CD8-positive, alpha-beta memory T cell (primary cell): ENCODE results near the gene C1orf116. TPM values are rescaled to one million over a fixed set of nuclear protein-coding genes. Genes with fewer than 3 reads are reported as not detected.

ENCODE experiments used
- CTCF ChIA-PET: fragments of 350-600 bp; sonication (Branson Sonifier 250); formaldehyde crosslinking; loops from one replicate; lab custom pipeline; 2021; ENCODE audit warnings: antibody characterized with exemption; lab: Charles Lee
- POLR2A ChIA-PET: fragments of 350-600 bp; sonication (Branson Sonifier 250); formaldehyde crosslinking; loops from one replicate; lab custom pipeline; 2021; ENCODE audit warnings: antibody characterized with exemption; lab: Charles Lee
- DNase-seq, 5 donors: peaks; one replicate each; pipeline versions ENCODE4 v3.0.0 to v3.0.0-alpha.2; 2020 to 2022; ENCODE audit warnings: mixed read lengths in 1 of 5
- H3K27ac ChIP-seq: one replicate; pipeline ENCODE4 v1.7.0; 2013; ENCODE audit warnings: low read depth, mild to moderate bottlenecking, low read length, moderate library complexity
- H3K27me3 ChIP-seq: 2 replicates; pipeline ENCODE4 v1.7.0; 2013; ENCODE audit warnings: low read length, mild to moderate bottlenecking; ENCODE audit not compliant: insufficient read depth, poor library complexity, severe bottlenecking
- H3K36me3 ChIP-seq: 2 replicates; pipeline ENCODE4 v1.7.0; 2013; ENCODE audit warnings: mild to moderate bottlenecking, low read length, moderate library complexity; ENCODE audit not compliant: insufficient read depth
- H3K4me1 ChIP-seq: 2 replicates; pipeline ENCODE4 v1.7.0; 2013; ENCODE audit warnings: mild to moderate bottlenecking, low read length, moderate library complexity; ENCODE audit not compliant: insufficient read depth
- H3K4me3 ChIP-seq: 2 replicates; pipeline ENCODE4 v1.7.0; 2013; ENCODE audit warnings: mild to moderate bottlenecking, low read length
- H3K9me3 ChIP-seq: 2 replicates; pipeline ENCODE4 v1.7.0; 2013; ENCODE audit warnings: mild to moderate bottlenecking, low read length
- H3K27ac Mint-ChIP-seq, 8 donors: one replicate each; pipeline ENCODE4 v1.8.0; 2020 to 2021; ENCODE audit warnings: mixed read lengths in 8 of 8, mild to moderate bottlenecking in 6 of 8, inconsistent platforms in 3 of 8, moderate library complexity in 3 of 8
- H3K27me3 Mint-ChIP-seq, 2 donors: one replicate each; pipeline ENCODE4 v1.8.0; 2020 to 2021; ENCODE audit warnings: mixed read lengths in 2 of 2, mild to moderate bottlenecking in 1 of 2, moderate library complexity in 1 of 2
- H3K36me3 Mint-ChIP-seq, 3 donors: one replicate each; pipeline ENCODE4 v1.8.0; 2020 to 2021; ENCODE audit warnings: mixed read lengths in 3 of 3, inconsistent platforms in 1 of 3, mild to moderate bottlenecking in 1 of 3
- H3K4me1 Mint-ChIP-seq, 3 donors: one replicate each; pipeline ENCODE4 v1.8.0; 2020 to 2021; ENCODE audit warnings: mixed read lengths in 3 of 3, inconsistent platforms in 1 of 3, mild to moderate bottlenecking in 1 of 3
- H3K4me3 Mint-ChIP-seq, 7 donors: one replicate each; pipeline ENCODE4 v1.8.0; 2020 to 2021; ENCODE audit warnings: mixed read lengths in 7 of 7, mild to moderate bottlenecking in 6 of 7, moderate library complexity in 4 of 7, inconsistent platforms in 2 of 7
- H3K9me3 Mint-ChIP-seq, 5 donors: one replicate each; pipeline ENCODE4 v1.8.0; 2020 to 2022; ENCODE audit warnings: mixed read lengths in 5 of 5, mild to moderate bottlenecking in 3 of 5, moderate library complexity in 2 of 5, inconsistent platforms in 1 of 5
- polyA plus RNA-seq: library from polyadenylated mRNA; unstranded; fragments of 300-500 nt; fragmentation: Illumina TruSeq; gene quantifications from one replicate; pipeline ENCODE4 v1.2.3, GENCODE V29; 2021
- total RNA-seq, 2 experiments: library from RNA; stranded (reverse); gene quantifications; one replicate each; pipeline ENCODE4 v1.2.3, GENCODE V29; 2021

C1orf116 gene
- total and polyA plus RNA-seq, 3 experiments from 2014 or later: not detected

DNA sequence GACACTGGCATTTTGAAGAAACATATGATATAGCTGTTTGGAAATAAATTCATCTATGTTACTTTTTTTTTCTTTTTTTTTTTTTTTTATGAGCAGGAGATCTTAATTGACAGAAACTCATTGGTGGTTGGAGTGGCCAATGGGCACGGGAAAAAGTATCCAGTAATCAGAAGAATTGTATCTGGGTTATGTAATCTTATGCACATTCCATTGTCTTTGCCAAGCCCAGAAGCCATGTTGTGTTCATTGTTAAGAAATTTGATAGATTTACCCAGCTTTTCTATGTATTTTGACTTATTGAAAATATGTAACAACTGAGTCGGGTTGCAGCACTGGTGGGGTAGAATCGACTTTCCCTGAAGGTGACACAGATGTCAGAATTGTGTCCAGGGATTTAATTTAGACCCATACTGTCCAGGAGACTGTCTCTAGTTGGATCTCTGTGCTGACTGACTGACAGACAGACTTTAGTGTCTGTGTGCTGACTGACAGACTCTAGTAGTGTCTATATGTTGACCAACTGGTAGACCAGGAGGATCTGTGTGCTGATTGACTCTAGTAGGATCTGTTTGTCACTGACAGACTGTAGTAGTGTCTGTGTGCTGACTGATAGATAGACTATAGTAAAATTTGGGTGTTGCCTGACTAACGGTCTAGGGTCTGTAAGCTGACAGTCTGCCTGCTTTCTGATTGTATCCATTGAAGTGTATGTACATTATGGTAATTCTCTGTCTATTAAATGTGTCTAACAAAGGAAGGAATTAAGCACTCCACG is 43.8 kb upstream of the C1orf116 start:
- Mint-ChIP-seq H3K4me1 (peaks cover 5 to 7% (median 6%) of the 10 kb centered on the region in 3 donors), H3K4me3 (no peak overlapping the region), H3K27ac (no peak overlapping the region), H3K9me3 (no peaks in the 10 kb centered on the region), H3K36me3 (peaks cover 0 to 6% (median 0%) of the 10 kb centered on the region in 3 donors), H3K27me3 (peaks cover 2 to 21% of the 10 kb centered on the region in 2 donors)
- H3K9me3 ChIP-seq: no peaks in the 10 kb centered on the region
- no peak overlapping the region for H3K4me3 ChIP-seq
- H3K36me3 ChIP-seq: no peaks in the 10 kb centered on the region
- ChIA-PET CTCF (interaction anchor here (0.6 to 4.6 kb wide), 7 partner anchors 8 to 1047 kb away, joined by 3 to 21 read pairs (median 3); partner anchors contain the start of gene YOD1), POLR2A (no interaction called here)
- H3K4me1 ChIP-seq: peaks cover 8% of the 10 kb centered on the region
- no peak for DNase-seq
- no peaks in the 10 kb centered on the region for H3K27me3 ChIP-seq
- no peak overlapping the region for H3K27ac ChIP-seq

DNA sequence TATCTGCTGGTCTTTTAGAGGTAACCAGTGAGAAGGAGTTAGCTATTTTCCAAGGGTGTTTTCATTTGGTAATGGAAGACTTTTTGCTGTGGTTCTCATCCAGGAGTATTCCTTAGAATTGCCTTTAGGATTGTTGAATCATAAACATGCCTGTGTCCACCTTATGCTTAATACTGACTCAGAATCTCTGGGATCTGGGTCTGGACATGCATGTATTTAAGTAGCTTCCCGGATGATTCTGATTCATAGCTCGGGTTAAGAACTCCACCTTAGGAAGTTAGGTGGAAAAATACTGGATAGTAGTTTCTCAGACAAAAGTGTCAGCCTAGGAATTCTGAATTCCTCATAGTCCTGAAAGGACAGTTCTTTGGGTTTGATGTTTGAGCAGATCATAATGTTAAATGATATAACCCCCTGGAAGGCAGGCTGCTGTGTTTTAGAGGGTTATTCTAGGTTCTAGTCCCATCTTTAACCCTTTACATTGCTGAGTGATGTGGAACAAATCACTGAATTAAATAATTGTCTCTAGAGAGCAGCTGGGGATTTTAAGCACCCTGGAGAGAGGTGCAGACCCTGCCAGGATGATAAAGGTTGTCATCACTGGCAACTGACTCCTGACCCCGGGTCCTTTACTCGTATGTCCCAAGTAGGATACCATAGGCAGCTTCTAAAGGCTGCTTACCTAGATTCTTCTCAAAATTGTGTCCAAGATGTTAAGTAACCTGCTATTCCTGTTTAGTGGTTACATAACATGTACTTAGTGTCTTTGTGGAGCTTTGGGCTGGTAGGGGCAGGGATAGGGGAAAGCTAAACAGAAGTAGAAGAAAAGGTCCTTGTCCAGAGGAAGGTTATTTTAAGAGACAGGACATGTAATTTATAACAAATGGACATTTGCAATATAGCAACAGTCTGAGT is 41.6 kb upstream of the C1orf116 start:
- Mint-ChIP-seq H3K9me3 (no peaks in the 10 kb centered on the region), H3K27me3 (peaks cover 2 to 15% of the 10 kb centered on the region in 2 donors), H3K36me3 (peaks cover 0 to 6% (median 0%) of the 10 kb centered on the region in 3 donors), H3K4me1 (peaks cover 20 to 27% (median 27%) of the 10 kb centered on the region in 3 donors), H3K27ac (no peak overlapping the region), H3K4me3 (no peak overlapping the region)
- Histone ChIP-seq H3K36me3 (no peaks in the 10 kb centered on the region), H3K4me3 (no peak overlapping the region), H3K27me3 (no peaks in the 10 kb centered on the region), H3K9me3 (no peaks in the 10 kb centered on the region), H3K4me1 (peaks cover 30% of the 10 kb centered on the region), H3K27ac (no peak overlapping the region)
- CTCF ChIA-PET: interaction anchor here (1.1 to 4.6 kb wide), 5 partner anchors 10 to 331 kb away, joined by 3 to 21 read pairs (median 3); partner anchors contain the start of gene YOD1
- POLR2A ChIA-PET: no interaction called here
- DNase-seq: no peak

DNA sequence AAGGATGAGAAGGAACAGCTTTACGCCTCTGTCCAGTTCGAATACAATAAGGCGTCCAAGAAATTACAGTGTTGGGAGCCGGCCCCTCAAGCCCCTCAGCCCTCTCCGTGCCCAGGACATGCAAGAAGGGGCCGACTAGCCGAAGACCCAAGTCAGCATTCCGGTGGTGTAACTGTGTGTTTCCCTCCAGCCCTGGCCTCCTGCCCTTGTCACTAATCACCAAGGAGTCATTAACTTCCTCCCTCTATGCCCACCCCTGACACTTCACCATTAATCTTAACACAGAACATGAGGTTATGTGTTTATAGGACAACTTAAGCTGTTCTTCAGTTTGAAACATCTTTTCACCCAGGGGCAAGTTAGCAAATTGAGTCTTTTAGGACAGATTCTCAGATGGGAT is 39.7 kb upstream of the C1orf116 start:
- H3K4me1 Mint-ChIP-seq: peaks cover 23 to 30% (median 29%) of the 10 kb centered on the region in 3 donors
- H3K9me3 ChIP-seq: no peaks in the 10 kb centered on the region
- peaks cover 31% of the 10 kb centered on the region for H3K4me1 ChIP-seq
- no peak overlapping the region for H3K27ac Mint-ChIP-seq
- H3K4me3 Mint-ChIP-seq: no peak overlapping the region
- H3K9me3 Mint-ChIP-seq: no peaks in the 10 kb centered on the region
- no peak overlapping the region for H3K4me3 ChIP-seq
- DNase-seq: no peak
- CTCF ChIA-PET: interaction anchor here (1.0 to 1.8 kb wide), 2 partner anchors 8 to 16 kb away, joined by 3 to 6 read pairs; no protein-coding TSS in a partner anchor
- POLR2A ChIA-PET: interaction anchor here (0.7 kb wide), 1 partner anchor 19 kb away, joined by 3 read pairs; the partner anchor contains the start of gene PFKFB2
- H3K27me3 Mint-ChIP-seq: peaks cover 0 to 10% of the 10 kb centered on the region in 2 donors
- H3K27me3 ChIP-seq: no peaks in the 10 kb centered on the region
- no peak overlapping the region for H3K27ac ChIP-seq
- peaks cover 2 to 9% (median 3%) of the 10 kb centered on the region in 3 donors for H3K36me3 Mint-ChIP-seq
- no peaks in the 10 kb centered on the region for H3K36me3 ChIP-seq

DNA sequence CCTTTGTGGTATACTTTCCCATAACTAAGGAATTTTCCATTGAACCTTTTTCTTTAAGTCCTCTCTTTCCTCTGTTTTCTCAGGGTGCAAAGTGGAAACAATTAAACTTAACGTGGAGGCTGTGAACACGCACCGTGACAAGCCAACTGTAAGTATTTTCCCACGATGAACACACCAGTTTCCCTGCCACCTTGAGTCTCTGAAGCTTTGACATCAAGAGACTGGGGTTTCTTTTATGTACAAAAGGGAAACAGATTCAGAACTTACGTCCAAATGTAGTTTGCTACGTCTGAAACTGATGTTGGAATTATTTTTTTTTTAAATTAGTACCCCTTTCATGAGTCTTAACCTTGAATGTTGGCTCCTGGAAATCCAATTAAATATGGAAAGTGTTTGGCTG is 38.9 kb upstream of the C1orf116 start:
- Mint-ChIP-seq H3K9me3 (no peaks in the 10 kb centered on the region), H3K27ac (peak overlapping the region in 2 of 8 donors; percentile 49 to 51), H3K27me3 (peaks cover 0 to 6% of the 10 kb centered on the region in 2 donors), H3K4me3 (peak overlapping the region in 2 of 7 donors; percentile 22 to 51), H3K4me1 (peaks cover 23 to 30% (median 29%) of the 10 kb centered on the region in 3 donors), H3K36me3 (peaks cover 2 to 9% (median 3%) of the 10 kb centered on the region in 3 donors)
- Histone ChIP-seq H3K27ac (no peak overlapping the region), H3K27me3 (no peaks in the 10 kb centered on the region), H3K36me3 (no peaks in the 10 kb centered on the region), H3K9me3 (no peaks in the 10 kb centered on the region), H3K4me3 (no peak overlapping the region), H3K4me1 (peaks cover 31% of the 10 kb centered on the region)
- POLR2A ChIA-PET: interaction anchor here (0.7 to 1.1 kb wide), 3 partner anchors 8 to 18 kb away, joined by 3 to 4 read pairs (median 3); partner anchors contain the start of gene PFKFB2
- DNase-seq: peak in 1 of 5 donors; percentile 66
- CTCF ChIA-PET: interaction anchor here (1.0 to 3.6 kb wide), 4 partner anchors 9 to 333 kb away, joined by 3 to 15 read pairs (median 4); partner anchors contain the start of gene PFKFB2

- peaks cover 23 to 30% (median 29%) of the 10 kb centered on the region in 3 donors for H3K4me1 Mint-ChIP-seq
- H3K36me3 Mint-ChIP-seq: peaks cover 2 to 9% (median 3%) of the 10 kb centered on the region in 3 donors
- Histone ChIP-seq H3K4me3 (no peak overlapping the region), H3K9me3 (no peaks in the 10 kb centered on the region), H3K36me3 (no peaks in the 10 kb centered on the region), H3K27me3 (no peaks in the 10 kb centered on the region), H3K4me1 (peaks cover 31% of the 10 kb centered on the region), H3K27ac (no peak overlapping the region)
- ChIA-PET POLR2A (interaction anchor here (0.7 to 1.1 kb wide), 3 partner anchors 9 to 250 kb away, joined by 3 to 4 read pairs (median 3); partner anchors contain the start of gene CD55), CTCF (interaction anchor here (1.0 to 3.6 kb wide), 5 partner anchors 10 to 334 kb away, joined by 3 to 15 read pairs (median 5); partner anchors contain the start of genes PFKFB2 and YOD1)
- peaks cover 0 to 1% of the 10 kb centered on the region in 2 donors for H3K27me3 Mint-ChIP-seq
- H3K9me3 Mint-ChIP-seq: no peaks in the 10 kb centered on the region
- peak in 2 of 5 donors; percentile 13 to 31 for DNase-seq
- peak overlapping the region in 6 of 8 donors; percentile 11 to 81 (median 23) for H3K27ac Mint-ChIP-seq
- H3K4me3 Mint-ChIP-seq: peak overlapping the region in 3 of 7 donors; percentile 22 to 49 (median 36)
Observed at GRCh38 chr1:207070811-207071210, 38.3 kb upstream of the C1orf116 start.

DNA sequence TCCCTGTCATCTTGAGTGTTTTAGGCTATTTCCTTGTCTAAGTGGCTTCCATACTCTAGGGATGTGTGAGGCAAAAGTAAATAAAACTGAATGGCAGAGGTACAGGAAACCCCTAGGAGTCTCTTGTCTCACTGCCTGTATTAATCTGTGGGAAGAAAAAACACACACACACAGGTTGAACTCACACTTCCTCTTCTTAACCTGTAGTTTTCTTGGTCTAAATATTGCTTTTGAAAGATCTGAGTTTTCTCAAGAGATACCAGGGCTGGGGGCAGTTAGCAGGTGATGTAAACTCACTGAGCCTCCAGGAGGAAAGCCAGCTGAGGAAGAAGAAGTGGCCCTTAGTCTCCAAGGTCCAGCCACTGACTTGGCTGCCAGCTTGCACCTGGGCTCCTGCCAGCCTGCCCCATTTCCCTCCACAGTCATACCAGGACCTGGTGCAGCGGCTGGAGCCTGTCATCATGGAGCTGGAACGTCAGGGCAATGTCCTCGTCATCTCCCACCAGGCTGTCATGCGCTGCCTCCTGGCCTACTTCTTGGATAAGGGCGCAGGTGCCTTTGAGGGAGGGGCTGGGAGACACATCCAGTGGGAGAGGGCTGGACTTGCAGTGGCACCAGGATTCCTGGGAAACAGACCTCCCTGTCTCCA is 37.4 kb upstream of the C1orf116 start:
- H3K4me3 Mint-ChIP-seq: no peak overlapping the region
- H3K27me3 ChIP-seq: no peaks in the 10 kb centered on the region
- no peaks in the 10 kb centered on the region for H3K27me3 Mint-ChIP-seq
- DNase-seq: no peak
- H3K36me3 ChIP-seq: no peaks in the 10 kb centered on the region
- no peak overlapping the region for H3K4me3 ChIP-seq
- H3K4me1 ChIP-seq: peaks cover 31% of the 10 kb centered on the region
- H3K36me3 Mint-ChIP-seq: peaks cover 2 to 9% (median 3%) of the 10 kb centered on the region in 3 donors
- ChIA-PET CTCF (interaction anchor here (2.3 to 3.6 kb wide), 2 partner anchors 17 to 20 kb away, joined by 5 to 15 read pairs; partner anchors contain the start of genes PFKFB2 and YOD1), POLR2A (interaction anchor here (0.9 kb wide), 1 partner anchor 251 kb away, joined by 3 read pairs; the partner anchor contains the start of gene CD55)
- no peaks in the 10 kb centered on the region for H3K9me3 Mint-ChIP-seq
- peak overlapping the region in 3 of 8 donors; percentile 7 to 47 (median 17) for H3K27ac Mint-ChIP-seq
- H3K9me3 ChIP-seq: no peaks in the 10 kb centered on the region
- no peak overlapping the region for H3K27ac ChIP-seq
- peaks cover 23 to 30% (median 29%) of the 10 kb centered on the region in 3 donors for H3K4me1 Mint-ChIP-seq

GRCh38 chr1:207069061-207069460 is 36.5 kb upstream of the C1orf116 start:
- no peaks in the 10 kb centered on the region for H3K9me3 ChIP-seq
- Mint-ChIP-seq H3K4me1 (peaks cover 23 to 30% (median 29%) of the 10 kb centered on the region in 3 donors), H3K4me3 (no peak overlapping the region), H3K36me3 (peaks cover 2 to 13% (median 3%) of the 10 kb centered on the region in 3 donors), H3K27me3 (no peaks in the 10 kb centered on the region), H3K9me3 (no peaks in the 10 kb centered on the region), H3K27ac (peak overlapping the region in 3 of 8 donors; percentile 18 to 55 (median 38))
- ChIA-PET CTCF (interaction anchor here (2.3 to 3.6 kb wide), 2 partner anchors 16 to 19 kb away, joined by 5 to 15 read pairs; partner anchors contain the start of genes PFKFB2 and YOD1), POLR2A (no interaction called here)
- no peaks in the 10 kb centered on the region for H3K27me3 ChIP-seq
- H3K4me1 ChIP-seq: peaks cover 31% of the 10 kb centered on the region
- no peak for DNase-seq
- H3K4me3 ChIP-seq: no peak overlapping the region
- no peak overlapping the region for H3K27ac ChIP-seq
- no peaks in the 10 kb centered on the region for H3K36me3 ChIP-seq
